ENCODE results near the gene ACOXL.

The ACOXL gene

GRCh38 chr2:111091811-111092211, 359.4 kb downstream of the ACOXL start:
- peak; percentile 16 for DNase-seq

GRCh38 chr2:111094691-111095090, 362.3 kb downstream of the ACOXL start:
- no peak for DNase-seq

DNA sequence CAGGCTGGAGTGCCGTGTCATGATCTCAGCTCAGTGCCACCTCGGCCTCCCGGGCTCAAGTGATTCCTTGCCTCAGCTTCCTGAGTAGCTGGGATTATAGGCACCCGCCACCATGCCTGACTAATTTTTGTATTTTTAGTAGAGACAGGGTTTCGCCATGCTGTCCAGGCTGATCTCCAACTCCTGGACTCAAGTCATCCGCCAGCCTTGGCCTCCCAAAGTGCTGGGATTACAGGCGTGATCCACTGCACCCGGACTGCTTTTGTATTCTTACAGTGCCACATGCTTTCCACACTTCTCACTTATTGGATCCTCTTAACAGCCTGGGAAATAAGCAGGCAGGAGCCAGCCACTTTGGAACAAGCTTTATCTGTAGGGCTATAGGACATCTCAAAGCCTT, 363.1 kb downstream of the ACOXL start:
- DNase-seq: no peak

GRCh38 chr2:111099402-111099801, 367.0 kb downstream of the ACOXL start:
- DNase-seq: no peak

DNA sequence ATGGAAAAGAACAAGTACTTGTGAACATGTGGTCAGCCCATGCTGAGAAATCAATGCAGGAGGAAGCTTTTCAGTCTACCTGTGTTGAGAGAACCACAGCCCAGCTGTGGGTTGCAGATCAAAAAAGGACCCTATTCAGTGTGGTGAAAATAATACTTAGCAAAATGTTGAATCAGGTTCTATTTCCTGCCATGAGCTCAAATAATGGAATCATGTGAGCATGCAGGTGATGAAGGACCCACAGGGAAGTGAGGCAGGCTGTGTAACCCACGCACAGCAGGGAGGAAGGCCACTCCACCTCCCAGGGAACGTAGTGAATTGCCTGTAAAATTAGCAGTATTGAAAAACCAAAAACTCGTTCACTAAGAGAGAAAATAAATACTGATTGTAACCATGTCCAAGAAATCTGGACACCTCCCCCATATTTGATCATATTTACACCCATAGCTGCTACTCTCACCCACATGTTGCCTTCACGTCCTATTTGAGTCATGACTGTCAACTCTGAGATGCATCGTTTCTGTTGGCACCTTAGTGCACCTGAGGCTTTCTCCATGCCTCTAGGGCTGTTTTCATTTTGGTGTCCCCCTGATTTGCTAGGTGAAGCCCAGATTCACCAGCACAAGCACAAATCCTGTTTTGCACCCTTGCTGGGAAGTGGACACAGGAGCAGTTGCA, 367.9 kb downstream of the ACOXL start:
- no peak for DNase-seq

GRCh38 chr2:111100765-111101162, 368.4 kb downstream of the ACOXL start:
- peak; percentile 20 for DNase-seq

GRCh38 chr2:111101592-111101991, 369.2 kb downstream of the ACOXL start:
- peak; percentile 13 for DNase-seq

DNA sequence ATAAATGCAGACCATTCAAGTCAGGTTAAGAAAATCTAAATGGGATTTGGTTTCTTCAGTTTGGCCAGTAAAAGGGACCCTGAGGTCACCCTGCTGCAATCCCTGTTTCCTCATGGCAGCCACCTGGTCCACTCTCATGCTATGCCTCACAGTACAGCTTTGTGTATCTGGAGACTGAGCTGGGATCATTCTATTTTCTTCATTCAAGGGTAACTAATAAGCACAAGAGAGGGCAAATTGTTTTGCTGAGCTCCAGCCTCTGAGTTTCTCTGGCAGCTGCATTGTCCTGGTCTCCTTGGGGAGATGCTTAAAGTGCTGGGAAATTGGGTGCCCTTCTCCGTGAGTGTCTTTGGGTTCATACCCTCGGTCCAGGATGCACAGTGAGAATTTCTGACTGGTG, 369.8 kb downstream of the ACOXL start:
- DNase-seq: no peak

- no peak for DNase-seq
Observed at GRCh38 chr2:111105926-111106325, 373.6 kb downstream of the ACOXL start.

DNA sequence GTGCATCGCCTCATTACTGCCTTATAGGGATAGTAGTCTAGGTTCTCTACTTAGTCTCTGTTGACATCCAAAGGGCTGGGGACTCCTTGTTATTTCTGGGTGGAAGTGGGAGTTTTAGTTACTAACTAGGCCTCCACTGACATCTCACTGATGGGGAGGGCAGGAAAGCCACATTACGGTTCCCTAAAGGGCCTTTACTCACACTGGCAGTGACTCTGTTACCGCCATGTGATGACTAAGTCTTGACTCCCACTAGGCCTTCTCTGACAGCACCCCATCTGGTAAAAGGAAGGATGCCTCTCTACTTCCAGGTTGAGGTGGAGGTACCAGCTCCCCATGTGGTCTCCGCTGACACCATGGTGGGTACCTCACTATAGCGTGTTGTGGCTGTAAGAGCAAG, 374.3 kb downstream of the ACOXL start:
- peak; percentile 17 for DNase-seq

DNA sequence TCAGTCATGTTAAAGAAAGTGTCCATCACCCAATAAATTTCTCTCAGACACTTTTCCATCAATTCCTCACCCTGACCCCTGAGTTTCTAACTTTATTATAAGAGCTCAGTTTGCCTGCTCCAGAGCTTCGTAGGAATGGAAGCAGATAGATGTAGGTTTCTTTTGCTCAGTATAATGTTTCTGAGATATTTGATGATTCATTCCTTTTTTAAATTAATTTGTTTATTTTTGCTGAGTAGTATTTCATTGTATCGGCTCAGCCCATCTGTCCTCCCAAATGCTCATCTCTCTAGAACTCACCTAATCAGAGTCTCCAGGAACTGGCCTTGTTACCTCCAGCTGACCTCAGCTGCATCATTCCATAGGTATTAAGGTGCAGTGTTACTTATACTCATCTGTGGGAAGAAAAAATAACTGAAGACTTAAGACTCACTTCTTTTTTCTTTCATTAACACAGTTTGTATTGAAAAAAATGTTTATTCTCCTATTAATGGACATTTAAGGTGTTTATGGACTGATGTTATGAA, 376.4 kb downstream of the ACOXL start:
- DNase-seq: no peak

- DNase-seq: peak; percentile 46
Observed at GRCh38 chr2:111111101-111111755, 378.9 kb downstream of the ACOXL start.

DNA sequence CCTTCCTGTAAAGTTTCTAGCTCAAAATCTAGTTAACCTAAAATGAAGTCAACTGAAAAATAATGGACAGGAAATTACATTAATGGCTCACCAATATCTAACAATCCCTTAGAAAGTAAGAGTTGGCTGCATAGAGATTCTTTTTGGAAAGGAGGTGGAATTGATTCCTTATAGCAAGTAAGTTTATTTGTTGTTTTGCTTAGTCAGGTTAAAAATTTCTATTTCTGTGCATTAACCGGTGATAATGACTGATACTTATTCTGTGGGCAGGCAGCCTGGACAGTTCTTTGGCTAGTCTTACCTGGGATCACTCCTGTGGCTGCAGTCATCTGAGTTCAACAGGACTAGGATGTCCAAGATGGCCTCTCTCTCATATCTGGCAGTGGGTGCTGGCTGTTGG, 381.5 kb downstream of the ACOXL start:
- DNase-seq: no peak

DNA sequence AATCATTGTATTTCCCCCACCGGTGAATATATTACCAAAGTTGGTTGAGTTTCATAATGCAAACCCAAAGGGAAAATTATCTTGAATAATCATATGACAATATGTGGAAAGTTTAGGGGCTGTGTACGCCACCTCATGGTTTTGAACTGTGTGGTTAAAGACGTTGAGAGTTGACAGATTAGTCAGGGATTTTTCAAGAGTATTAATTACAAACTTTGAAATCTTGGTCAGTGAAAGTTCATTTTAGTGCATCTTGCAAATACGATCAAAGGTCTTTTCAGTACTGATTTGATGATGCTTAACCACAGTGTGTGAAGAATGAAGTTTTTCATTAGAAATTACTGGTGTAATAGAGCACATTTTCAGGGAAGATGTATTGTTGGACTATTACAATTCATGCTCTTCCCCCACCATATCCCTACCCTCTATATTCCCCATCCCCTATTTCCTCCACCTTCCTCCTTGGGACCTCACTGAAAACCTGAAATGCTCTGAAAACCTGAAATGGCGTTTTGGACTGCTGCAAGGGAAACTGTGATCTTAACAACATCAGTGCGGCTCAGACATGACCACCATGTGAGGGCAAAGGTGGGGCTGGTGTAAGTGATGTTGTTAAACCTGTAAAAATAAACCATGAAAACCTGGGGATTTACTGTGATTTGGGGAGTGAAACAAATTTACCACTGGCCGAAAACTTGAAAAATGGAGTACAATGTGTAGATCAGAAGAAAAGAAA, 383.8 kb downstream of the ACOXL start:
- DNase-seq: peak; percentile 40

GRCh38 chr2:111116843-111117597, 384.6 kb downstream of the ACOXL start:
- peak; percentile 71 for DNase-seq

DNA sequence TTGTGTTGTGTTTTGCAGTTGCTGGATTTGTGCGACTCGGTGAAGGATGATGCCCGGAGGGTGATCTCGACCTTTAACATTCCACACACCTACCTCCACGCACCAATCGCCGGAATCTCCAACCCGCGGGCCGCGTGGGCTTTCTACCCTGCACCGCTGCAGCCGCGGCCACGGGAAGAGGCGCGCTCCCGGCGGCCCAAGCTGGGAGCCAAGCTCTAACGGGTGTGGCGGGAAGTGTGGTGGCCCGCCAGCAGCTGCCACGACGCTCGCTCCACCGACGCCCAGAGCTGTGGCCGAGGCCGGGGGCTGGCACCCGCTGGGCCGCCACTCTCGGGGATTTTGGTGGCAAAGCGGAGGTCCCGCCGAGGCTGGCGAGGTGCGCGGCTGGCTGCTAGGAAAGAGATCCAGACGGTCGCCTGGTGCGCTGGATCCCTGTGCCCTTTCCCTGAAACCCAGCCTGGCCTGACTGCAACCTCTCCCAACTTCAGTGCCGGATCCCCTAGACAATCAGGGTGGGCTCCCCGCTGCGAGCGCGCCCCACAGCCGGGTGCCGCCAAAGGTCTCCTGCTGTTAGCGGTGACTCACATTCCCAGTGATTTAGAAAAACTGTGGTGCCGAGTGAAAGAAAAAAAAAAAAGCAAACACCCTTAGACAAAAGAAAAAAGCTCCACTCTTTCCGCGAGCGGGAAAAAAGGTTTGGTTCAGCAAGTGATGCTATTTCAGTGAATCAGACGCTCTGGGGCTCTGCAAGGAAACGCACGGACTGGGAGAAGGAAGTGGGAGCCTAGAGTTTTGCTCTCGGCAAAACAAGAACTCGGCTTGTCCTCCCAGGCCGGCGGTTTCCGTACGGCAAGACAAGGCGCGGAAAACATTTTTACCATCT, 385.5 kb downstream of the ACOXL start:
- peak; percentile 32 for DNase-seq

- DNase-seq: no peak
Observed at GRCh38 chr2:111118481-111118980, 386.2 kb downstream of the ACOXL start.

DNA sequence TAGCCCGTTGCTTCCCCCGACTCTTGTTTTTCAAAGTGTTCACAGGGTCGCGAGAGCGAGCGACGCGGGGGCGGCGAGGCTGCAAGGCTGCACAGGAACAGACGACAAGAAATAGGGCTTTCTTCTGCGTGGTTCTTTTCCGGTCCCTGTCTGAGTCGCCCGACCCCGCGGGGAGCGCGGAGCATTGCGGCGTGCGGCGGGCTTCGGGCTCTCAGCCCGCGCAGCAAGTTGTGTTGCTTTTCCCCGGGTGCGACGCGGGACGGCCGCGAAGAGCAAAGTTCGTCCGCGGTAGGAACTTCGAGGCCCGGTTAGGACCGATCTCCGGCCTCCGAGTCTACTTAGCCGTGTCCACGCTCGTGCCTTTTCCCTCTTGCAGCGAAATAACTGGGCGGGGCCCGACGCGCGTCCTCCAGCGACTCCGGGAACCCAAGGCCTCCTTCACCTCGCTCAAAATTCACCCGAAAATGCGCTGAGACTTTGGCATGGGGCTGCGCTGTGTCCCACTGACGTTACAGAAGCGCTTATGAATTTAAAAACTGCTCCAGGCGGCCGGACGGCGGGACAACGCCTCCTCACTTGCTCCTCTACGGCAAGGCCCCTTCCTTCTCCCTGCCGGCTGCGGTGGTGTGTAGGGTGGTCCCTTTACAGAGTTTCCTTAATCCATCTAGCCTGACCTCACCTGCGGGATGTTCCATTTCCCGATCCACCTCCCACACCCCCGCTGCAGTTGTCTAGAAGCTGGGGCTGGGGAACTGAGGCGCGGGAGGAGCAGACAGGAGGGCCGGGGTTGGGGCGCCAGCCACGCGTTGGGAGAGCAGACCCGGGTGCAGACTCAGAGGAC, 386.8 kb downstream of the ACOXL start:
- DNase-seq: peak; percentile 44

GRCh38 chr2:111119822-111120252, 387.5 kb downstream of the ACOXL start:
- DNase-seq: peak; percentile 21

DNA sequence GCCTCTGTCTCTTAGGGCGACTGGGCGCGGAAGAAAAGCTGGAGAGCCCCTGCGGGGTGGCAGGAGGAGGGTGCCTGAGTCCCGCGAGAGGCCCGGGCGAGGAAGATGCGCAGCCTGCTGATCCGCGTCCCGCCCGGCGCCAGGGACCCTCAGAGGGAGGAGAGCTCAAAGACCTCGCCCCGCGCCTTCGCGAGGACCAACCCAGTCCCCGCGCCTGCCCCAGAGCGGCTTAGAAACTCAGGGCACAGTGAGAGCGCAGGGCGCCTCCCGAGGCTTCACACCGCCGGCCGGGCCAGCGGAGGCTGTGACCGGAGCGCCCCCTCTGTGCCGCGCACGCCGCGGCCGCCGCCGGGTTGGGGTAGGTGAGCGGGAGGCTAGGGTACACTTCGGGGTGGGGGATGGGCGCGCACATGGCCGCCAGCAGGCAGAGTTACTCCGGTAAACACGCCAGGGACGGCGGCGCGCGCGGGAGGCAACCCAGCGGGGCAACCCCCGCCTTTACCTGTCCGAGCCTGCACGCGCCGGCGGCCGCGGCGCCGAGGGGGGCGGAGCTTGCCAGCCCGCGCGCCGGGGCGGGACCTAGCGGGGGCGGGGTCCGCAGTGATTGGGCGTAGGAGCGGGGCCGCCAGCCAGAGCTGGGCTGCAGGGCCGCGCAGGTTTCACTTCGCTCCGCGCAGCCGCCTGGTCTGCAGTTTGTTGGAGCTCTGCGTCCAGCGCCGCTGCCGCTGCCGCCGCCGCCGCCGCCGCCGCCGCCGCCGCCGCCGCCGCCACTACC, 388.1 kb downstream of the ACOXL start, which contains the start of gene BCL2L11:
TSS of gene BCL2L11 (plus strand) at position 662 of the 775 bp plus-strand sequence. CDS start 2,832 bp downstream, outside the sequence.
- peak; percentile 90 for DNase-seq
